ENCODE measurements around the gene SAMSN1.

DNA sequence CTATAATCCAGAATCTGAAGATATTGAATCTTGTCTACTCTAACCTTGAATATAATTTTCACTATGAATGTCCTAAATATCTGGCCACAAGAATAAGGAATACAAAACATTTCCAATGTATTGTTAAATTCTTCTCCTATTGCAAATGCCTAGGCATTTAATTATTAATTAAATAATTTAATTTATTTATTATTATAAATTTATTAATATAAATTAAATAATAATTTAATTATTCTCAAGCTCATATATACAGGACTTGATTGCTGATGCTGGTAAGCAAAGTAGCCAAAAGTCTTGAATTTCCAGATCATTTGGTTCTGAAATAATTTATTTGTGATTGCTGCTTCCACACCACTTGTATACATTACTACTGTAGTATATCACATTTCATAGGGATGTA lies 71.1 kb downstream of the SAMSN1 start:
- TF ChIP-seq, protein P1, sequence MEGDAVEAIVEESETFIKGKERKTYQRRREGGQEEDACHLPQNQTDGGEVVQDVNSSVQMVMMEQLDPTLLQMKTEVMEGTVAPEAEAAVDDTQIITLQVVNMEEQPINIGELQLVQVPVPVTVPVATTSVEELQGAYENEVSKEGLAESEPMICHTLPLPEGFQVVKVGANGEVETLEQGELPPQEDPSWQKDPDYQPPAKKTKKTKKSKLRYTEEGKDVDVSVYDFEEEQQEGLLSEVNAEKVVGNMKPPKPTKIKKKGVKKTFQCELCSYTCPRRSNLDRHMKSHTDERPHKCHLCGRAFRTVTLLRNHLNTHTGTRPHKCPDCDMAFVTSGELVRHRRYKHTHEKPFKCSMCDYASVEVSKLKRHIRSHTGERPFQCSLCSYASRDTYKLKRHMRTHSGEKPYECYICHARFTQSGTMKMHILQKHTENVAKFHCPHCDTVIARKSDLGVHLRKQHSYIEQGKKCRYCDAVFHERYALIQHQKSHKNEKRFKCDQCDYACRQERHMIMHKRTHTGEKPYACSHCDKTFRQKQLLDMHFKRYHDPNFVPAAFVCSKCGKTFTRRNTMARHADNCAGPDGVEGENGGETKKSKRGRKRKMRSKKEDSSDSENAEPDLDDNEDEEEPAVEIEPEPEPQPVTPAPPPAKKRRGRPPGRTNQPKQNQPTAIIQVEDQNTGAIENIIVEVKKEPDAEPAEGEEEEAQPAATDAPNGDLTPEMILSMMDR (IDR thresholded peaks at IDR 0.05; ENCODE audit: low read length) = no peak
- TF ChIP-seq EZH2 (IDR thresholded peaks at IDR 0.05; ENCODE audit: borderline replicate concordance, low read length) = no peak

Measured in OCI-LY1 (cell line).